ENCODE measurements around the gene GFOD1.

DNA sequence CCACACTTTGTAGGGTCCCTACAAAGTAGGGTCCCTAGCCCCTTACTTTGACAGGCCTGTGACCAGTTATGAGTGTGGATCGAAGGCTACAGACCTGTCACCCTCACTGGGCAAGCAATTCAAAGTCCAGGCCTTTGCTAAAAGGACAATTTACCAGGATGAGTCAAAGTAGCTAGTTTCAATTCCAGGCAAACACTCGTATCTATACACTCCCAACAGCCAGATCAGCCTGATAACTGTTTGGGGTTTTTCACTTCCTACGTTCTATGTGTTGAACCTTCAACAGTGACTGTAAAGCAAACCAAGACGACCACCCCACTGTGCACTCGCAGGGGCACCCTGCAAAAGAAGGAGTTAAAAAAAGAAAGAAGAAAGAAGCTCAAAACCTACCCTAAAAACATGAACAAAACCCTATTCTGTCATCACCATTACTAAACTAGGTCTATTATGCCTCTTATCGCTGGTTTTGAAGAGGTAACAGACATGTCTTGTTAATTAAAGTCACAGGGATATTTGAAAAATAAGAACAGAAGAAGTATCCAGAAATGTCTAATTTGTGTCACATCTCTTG is 3.2 kb downstream of the GFOD1 start:
- no peak for TF ChIP-seq EZH2phosphoT487 (IDR thresholded peaks at IDR 0.05; ENCODE audit: borderline replicate concordance, low read length)
- TF ChIP-seq, protein P1, sequence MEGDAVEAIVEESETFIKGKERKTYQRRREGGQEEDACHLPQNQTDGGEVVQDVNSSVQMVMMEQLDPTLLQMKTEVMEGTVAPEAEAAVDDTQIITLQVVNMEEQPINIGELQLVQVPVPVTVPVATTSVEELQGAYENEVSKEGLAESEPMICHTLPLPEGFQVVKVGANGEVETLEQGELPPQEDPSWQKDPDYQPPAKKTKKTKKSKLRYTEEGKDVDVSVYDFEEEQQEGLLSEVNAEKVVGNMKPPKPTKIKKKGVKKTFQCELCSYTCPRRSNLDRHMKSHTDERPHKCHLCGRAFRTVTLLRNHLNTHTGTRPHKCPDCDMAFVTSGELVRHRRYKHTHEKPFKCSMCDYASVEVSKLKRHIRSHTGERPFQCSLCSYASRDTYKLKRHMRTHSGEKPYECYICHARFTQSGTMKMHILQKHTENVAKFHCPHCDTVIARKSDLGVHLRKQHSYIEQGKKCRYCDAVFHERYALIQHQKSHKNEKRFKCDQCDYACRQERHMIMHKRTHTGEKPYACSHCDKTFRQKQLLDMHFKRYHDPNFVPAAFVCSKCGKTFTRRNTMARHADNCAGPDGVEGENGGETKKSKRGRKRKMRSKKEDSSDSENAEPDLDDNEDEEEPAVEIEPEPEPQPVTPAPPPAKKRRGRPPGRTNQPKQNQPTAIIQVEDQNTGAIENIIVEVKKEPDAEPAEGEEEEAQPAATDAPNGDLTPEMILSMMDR (IDR thresholded peaks at IDR 0.05; ENCODE audit: low read depth, low read length, poor library complexity, severe bottlenecking): no peak
